ENCODE measurements around the gene SLC29A4.
"Not testable (repeated sequence)": the region's sequence is repeated elsewhere in the genome, so short reads cannot be mapped to it uniquely, and the experiment has no call there.

The SLC29A4 gene

DNA sequence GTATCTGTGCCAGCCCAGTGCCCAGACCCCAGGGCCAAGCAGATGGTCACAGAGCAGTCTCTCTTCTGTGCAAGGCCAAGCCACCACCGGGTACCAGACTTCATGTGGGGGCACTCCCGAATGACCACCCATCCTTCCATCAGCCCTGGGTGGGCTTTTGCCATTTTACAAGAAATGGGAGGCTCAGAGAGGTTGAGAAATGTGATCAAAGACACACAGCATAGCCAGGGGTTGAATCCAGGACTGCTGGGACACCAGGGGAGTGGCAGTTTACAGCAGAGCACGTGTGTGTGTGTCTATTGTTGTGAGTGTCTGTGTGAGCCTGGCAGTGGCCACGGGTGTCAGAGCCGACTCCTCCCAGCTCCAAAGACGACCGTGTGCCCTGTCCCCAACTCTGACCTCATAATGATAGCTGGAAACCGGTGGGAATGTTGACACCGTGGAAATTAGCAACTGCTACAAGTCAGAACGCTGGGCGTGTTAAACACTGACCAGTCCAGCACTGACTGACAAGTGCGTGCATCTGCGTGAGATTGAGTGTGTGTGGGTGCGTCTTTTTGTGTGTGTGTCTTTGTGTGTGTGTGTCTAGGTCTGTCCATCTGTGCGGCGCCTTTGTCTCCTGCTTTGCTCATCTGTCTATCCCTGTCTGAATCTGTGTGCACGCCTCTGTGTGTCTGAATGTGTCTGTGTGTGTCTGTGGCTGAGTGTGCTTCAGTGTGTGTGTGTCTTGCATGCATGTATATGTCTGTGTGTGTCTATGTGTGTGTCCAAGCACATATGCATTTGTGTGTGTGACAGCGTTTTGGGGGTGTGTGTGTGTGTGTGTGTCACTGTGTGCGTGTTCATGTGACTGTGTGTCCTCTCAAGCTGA is 17.2 kb upstream of the SLC29A4 start:
- Histone ChIP-seq H3K36me3 (ENCODE audit: insufficient read depth, low read length) (no peaks in the 10 kb centered on the region), H3K4me3 (ENCODE audit: low read length) (no peak overlapping the region), H3K9me3 (ENCODE audit: low read length) (no peaks in the 10 kb centered on the region), H2AFZ (ENCODE audit: low read depth, low read length) (peak overlapping the region; percentile 18), H3K27me3 (ENCODE audit: insufficient read depth, low read length) (no peaks in the 10 kb centered on the region), H3K4me1 (ENCODE audit: insufficient read depth, low read length) (peaks cover 13% of the 10 kb centered on the region)

DNA sequence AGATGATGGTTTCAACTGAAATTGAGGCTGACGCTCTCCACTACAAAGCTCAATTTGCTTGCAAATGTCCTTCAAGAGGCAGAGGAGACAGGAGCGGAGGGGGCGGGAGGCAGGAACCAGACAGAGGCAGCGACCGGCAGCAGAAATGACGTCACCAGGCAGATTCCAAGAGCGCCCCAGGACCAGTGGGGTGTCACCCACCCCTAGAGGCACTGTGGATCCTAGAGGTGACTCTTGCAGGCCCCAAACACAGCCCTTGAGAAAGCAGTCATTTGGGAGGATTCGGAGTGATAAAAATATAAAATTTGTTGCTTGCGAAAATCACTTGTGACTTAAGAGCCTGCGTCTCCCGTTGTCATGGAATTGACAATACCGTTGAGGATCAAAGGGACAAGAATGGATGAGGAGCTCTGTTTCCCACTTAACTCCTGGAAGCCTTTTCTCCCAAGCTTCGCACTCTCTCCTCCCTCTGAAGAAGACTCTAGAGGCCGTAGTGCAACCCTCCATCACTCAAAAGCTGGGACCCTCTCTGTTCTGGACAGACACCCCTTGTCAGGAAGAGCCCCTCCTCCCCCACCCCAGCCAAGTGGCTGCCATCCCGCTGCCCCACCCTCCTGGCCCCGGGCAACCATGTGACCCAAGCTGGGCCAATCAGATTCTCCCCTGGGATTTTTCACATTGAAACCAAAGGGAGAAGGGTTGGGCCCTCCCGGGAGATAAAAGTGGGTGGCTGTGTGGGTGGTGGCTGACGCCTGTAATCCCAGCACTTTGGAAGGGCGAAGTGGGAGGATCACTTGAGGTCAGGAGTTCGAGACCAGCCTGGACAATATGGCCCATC is 16.3 kb upstream of the SLC29A4 start:
- H3K4me1 ChIP-seq (ENCODE audit: insufficient read depth, low read length): peaks cover 13% of the 10 kb centered on the region
- peak overlapping the region; percentile 18 for H2AFZ ChIP-seq (ENCODE audit: low read depth, low read length)
- no peaks in the 10 kb centered on the region for H3K36me3 ChIP-seq (ENCODE audit: insufficient read depth, low read length)
- H3K9me3 ChIP-seq (ENCODE audit: low read length): no peaks in the 10 kb centered on the region
- H3K4me3 ChIP-seq (ENCODE audit: low read length): no peak overlapping the region
- no peaks in the 10 kb centered on the region for H3K27me3 ChIP-seq (ENCODE audit: insufficient read depth, low read length)

GRCh38 chr7:5267829-5268228 is 14.9 kb upstream of the SLC29A4 start:
- not testable (repeated sequence) for H3K36me3 ChIP-seq (ENCODE audit: insufficient read depth, low read length); H3K27me3 ChIP-seq (ENCODE audit: insufficient read depth, low read length); H2AFZ ChIP-seq (ENCODE audit: low read depth, low read length); H3K9me3 ChIP-seq (ENCODE audit: low read length); H3K4me3 ChIP-seq (ENCODE audit: low read length)
- peaks cover 13% of the 10 kb centered on the region for H3K4me1 ChIP-seq (ENCODE audit: insufficient read depth, low read length)

DNA sequence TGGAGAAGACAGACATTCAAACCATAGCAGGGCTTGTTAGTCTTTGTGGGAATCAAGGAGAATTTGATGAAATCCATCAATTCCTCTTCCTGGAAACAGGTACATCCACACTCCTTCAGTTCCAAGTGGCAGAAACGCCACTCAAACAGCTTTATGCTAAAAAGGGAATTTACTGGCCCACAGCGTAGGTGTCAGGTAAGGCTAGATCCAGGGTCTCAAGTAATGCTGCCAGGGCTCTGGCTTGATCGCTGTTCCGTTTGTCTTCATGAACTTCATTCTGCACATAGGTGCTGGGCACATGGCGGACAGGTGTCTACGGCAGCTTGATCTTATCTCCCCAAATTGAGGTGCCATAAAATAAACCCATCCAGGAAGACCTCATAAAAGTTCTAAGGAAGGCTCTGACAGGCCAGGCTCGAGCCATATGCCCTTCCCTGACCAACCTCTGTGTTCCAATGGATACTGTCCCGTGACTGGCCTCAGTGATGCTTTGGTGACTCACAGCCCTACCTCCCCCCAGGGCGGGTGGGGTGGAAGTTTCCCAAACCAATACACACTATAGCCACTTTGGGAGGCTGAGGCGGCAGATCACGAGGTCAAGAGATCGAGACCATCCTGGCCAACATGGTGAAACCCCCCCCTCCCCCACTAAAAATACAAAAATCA is 12.6 kb upstream of the SLC29A4 start:
- H3K4me1 ChIP-seq (ENCODE audit: insufficient read depth, low read length): peaks cover 10% of the 10 kb centered on the region
- not testable (repeated sequence) for H3K4me3 ChIP-seq (ENCODE audit: low read length); H3K36me3 ChIP-seq (ENCODE audit: insufficient read depth, low read length); H3K27me3 ChIP-seq (ENCODE audit: insufficient read depth, low read length); H2AFZ ChIP-seq (ENCODE audit: low read depth, low read length); H3K9me3 ChIP-seq (ENCODE audit: low read length)

DNA sequence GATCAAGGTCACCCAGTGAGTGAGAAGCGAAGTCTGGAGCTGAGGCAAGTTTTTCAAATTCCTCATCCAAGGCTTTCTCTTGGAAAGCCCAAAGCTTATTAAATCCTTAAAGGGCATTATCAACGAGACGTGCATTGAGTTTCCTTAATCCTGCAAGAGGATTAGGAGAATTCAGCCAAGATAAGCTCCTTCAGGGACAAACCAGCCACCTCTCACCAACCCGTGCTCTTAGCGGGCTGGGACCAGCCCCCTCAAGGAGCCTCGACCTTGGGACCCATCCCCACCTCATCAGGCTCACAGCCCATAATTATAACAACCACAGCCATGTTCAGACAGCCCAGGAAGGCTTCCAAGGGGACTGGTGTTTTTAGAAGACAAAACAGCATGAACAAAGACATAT is 12.0 kb upstream of the SLC29A4 start:
- Histone ChIP-seq H3K9me3 (ENCODE audit: low read length) (no peaks in the 10 kb centered on the region), H3K4me3 (ENCODE audit: low read length) (no peak overlapping the region), H2AFZ (ENCODE audit: low read depth, low read length) (no peak overlapping the region), H3K27me3 (ENCODE audit: insufficient read depth, low read length) (no peaks in the 10 kb centered on the region), H3K4me1 (ENCODE audit: insufficient read depth, low read length) (peaks cover 7% of the 10 kb centered on the region), H3K36me3 (ENCODE audit: insufficient read depth, low read length) (no peaks in the 10 kb centered on the region)

DNA sequence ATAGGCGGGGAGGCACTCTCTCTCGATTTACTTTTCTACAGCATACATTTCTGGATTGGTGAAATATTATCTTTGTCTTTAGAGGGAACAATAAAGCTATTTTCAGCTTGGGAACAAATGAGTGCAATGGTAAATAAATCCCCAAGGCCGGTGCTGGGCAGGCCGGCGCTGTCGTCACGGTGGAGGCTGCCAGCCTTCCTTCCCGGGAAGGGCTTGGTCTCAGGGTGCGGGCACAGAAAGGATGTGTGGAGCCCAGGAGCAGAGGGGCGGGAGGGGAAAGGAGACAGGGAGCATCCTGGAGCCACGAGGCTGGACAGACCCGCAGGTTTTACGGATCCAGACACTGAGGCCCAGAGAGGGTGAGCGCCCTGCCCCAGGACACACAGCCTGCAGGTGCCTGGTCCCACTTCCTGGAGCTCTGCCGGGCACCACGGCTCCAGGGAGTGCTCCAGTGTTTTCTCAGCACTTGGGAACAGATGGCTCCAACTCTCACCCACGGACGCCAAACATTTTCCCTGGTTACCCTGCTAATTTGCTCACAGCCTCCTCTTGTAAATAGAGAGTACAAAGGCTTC is 8.8 kb upstream of the SLC29A4 start:
- H3K4me3 ChIP-seq (ENCODE audit: low read length); H3K36me3 ChIP-seq (ENCODE audit: insufficient read depth, low read length); H2AFZ ChIP-seq (ENCODE audit: low read depth, low read length); H3K9me3 ChIP-seq (ENCODE audit: low read length); H3K27me3 ChIP-seq (ENCODE audit: insufficient read depth, low read length); H3K4me1 ChIP-seq (ENCODE audit: insufficient read depth, low read length): not testable (repeated sequence)

- Histone ChIP-seq H3K4me3 (ENCODE audit: low read length) (no peak overlapping the region), H3K27me3 (ENCODE audit: insufficient read depth, low read length) (peaks cover 4% of the 10 kb centered on the region), H3K36me3 (ENCODE audit: insufficient read depth, low read length) (no peaks in the 10 kb centered on the region), H2AFZ (ENCODE audit: low read depth, low read length) (no peak overlapping the region), H3K9me3 (ENCODE audit: low read length) (no peaks in the 10 kb centered on the region), H3K4me1 (ENCODE audit: insufficient read depth, low read length) (no peaks in the 10 kb centered on the region)
These were observed 8.3 kb upstream of the SLC29A4 start for GRCh38 chr7:5274441-5274840.

- not testable (repeated sequence) for H3K36me3 ChIP-seq (ENCODE audit: insufficient read depth, low read length); H3K9me3 ChIP-seq (ENCODE audit: low read length); H3K27me3 ChIP-seq (ENCODE audit: insufficient read depth, low read length); H3K4me1 ChIP-seq (ENCODE audit: insufficient read depth, low read length); H3K4me3 ChIP-seq (ENCODE audit: low read length); H2AFZ ChIP-seq (ENCODE audit: low read depth, low read length)
These were observed 7.7 kb upstream of the SLC29A4 start for GRCh38 chr7:5274985-5275431.

- H2AFZ ChIP-seq (ENCODE audit: low read depth, low read length); H3K36me3 ChIP-seq (ENCODE audit: insufficient read depth, low read length); H3K4me1 ChIP-seq (ENCODE audit: insufficient read depth, low read length); H3K4me3 ChIP-seq (ENCODE audit: low read length); H3K9me3 ChIP-seq (ENCODE audit: low read length); H3K27me3 ChIP-seq (ENCODE audit: insufficient read depth, low read length): not testable (repeated sequence)
These were observed 7.2 kb upstream of the SLC29A4 start for GRCh38 chr7:5275510-5275909.

DNA sequence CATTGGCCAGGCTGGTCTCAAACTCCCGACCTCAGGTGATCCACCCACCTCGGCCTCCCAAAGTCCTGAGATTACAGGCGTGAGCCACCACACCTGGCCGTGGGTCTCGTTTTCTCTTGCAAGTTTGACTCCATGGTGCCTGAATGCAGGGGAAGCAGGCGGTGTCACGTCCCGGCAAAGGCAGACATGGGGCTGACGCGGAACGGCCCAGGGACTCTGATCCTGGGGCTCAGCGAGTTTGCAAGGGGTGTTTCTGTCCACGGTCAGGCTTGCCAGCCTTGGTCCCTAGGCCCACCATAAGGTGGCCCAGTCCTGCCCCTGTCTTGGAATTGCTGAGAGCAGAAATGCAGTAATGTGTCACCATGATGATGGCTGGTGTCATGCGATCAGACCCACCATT is 6.6 kb upstream of the SLC29A4 start:
- H3K4me1 ChIP-seq (ENCODE audit: insufficient read depth, low read length); H3K36me3 ChIP-seq (ENCODE audit: insufficient read depth, low read length): not testable (repeated sequence)

DNA sequence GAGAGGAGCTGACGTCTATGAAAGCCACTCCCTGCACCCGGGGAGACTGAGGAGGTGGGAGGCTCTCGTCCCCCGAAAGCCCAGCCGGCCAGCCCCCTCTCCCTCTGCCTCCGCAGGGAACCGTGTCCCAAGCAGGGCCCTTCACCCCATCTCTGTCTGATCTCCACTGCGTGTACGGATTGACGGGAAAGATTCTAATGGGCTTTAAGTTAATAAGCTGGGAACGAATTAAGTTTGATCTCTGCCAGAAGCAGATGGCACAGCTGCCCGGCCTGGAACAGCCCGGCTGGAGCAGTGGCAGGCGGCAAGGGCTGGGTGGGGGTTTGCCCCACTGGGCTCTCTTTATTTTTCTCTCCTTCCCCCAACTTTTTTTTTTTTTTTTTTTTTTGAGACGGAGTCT is 6.1 kb upstream of the SLC29A4 start:
- no peak overlapping the region for H3K4me3 ChIP-seq (ENCODE audit: low read length)
- H3K4me1 ChIP-seq (ENCODE audit: insufficient read depth, low read length): no peaks in the 10 kb centered on the region
- no peaks in the 10 kb centered on the region for H3K9me3 ChIP-seq (ENCODE audit: low read length)
- peaks cover 4% of the 10 kb centered on the region for H3K27me3 ChIP-seq (ENCODE audit: insufficient read depth, low read length)
- no peaks in the 10 kb centered on the region for H3K36me3 ChIP-seq (ENCODE audit: insufficient read depth, low read length)
- H2AFZ ChIP-seq (ENCODE audit: low read depth, low read length): no peak overlapping the region

More for the DNA sequence above, 6.6 kb upstream of the SLC29A4 start:
- not testable (repeated sequence) for H3K4me3 ChIP-seq (ENCODE audit: low read length); H3K27me3 ChIP-seq (ENCODE audit: insufficient read depth, low read length); H2AFZ ChIP-seq (ENCODE audit: low read depth, low read length); H3K9me3 ChIP-seq (ENCODE audit: low read length)

GRCh38 chr7:5278766-5279165 is 4.0 kb upstream of the SLC29A4 start:
- no peak overlapping the region for H2AFZ ChIP-seq (ENCODE audit: low read depth, low read length)
- no peaks in the 10 kb centered on the region for H3K4me1 ChIP-seq (ENCODE audit: insufficient read depth, low read length)
- H3K27me3 ChIP-seq (ENCODE audit: insufficient read depth, low read length): peaks cover 4% of the 10 kb centered on the region
- H3K9me3 ChIP-seq (ENCODE audit: low read length): no peaks in the 10 kb centered on the region
- no peaks in the 10 kb centered on the region for H3K36me3 ChIP-seq (ENCODE audit: insufficient read depth, low read length)
- H3K4me3 ChIP-seq (ENCODE audit: low read length): no peak overlapping the region

- Histone ChIP-seq H3K36me3 (ENCODE audit: insufficient read depth, low read length) (no peaks in the 10 kb centered on the region), H3K4me3 (ENCODE audit: low read length) (no peak overlapping the region), H3K27me3 (ENCODE audit: insufficient read depth, low read length) (peaks cover 4% of the 10 kb centered on the region), H3K9me3 (ENCODE audit: low read length) (no peaks in the 10 kb centered on the region), H2AFZ (ENCODE audit: low read depth, low read length) (no peak overlapping the region), H3K4me1 (ENCODE audit: insufficient read depth, low read length) (peaks cover 6% of the 10 kb centered on the region)
These were observed 3.0 kb upstream of the SLC29A4 start for GRCh38 chr7:5279734-5280133.
